Measurements from ENCODE around the gene ELSPBP1.

DNA sequence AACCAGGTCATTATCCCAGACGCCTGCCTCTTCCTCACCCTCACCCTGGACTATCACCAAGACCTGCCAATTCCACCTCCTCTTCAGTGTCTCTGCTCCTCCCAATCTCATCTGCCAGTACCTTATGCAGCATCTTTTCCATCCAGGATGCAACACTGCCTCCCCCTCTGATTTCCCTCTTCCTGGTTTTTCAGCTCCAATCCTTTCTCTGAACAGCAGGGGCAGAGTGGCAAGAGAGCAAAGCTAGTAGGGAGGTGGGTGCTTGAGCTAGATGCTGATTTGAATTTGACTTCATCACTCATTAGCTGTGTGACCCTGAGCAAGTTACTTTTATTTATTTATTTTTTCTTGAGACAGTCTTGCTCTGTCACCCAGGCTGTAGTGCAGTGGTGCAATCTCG lies 75.0 kb downstream of the ELSPBP1 start:
- TF ChIP-seq, protein P1, sequence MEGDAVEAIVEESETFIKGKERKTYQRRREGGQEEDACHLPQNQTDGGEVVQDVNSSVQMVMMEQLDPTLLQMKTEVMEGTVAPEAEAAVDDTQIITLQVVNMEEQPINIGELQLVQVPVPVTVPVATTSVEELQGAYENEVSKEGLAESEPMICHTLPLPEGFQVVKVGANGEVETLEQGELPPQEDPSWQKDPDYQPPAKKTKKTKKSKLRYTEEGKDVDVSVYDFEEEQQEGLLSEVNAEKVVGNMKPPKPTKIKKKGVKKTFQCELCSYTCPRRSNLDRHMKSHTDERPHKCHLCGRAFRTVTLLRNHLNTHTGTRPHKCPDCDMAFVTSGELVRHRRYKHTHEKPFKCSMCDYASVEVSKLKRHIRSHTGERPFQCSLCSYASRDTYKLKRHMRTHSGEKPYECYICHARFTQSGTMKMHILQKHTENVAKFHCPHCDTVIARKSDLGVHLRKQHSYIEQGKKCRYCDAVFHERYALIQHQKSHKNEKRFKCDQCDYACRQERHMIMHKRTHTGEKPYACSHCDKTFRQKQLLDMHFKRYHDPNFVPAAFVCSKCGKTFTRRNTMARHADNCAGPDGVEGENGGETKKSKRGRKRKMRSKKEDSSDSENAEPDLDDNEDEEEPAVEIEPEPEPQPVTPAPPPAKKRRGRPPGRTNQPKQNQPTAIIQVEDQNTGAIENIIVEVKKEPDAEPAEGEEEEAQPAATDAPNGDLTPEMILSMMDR (IDR thresholded peaks at IDR 0.05), result no peak
- TF ChIP-seq POLR2A (IDR thresholded peaks at IDR 0.05), result no peak
